Breast epithelium (tissue), 4 donors: ENCODE data around the gene WWC1. TPM values are rescaled to one million over a fixed set of nuclear protein-coding genes. Genes with fewer than 3 reads are reported as not detected.

Experiments
- DNase-seq, 2 donors: peaks; one replicate each; pipeline ENCODE4 v3.0.0-alpha.2; 2019; ENCODE audit warnings: low spot score in 2 of 2
- H3K27ac ChIP-seq, 2 donors: fragments of 200-600 bp; sonication (generic) in 1 of 2; one replicate each; pipeline ENCODE4 v1.5.1; 2016 to 2019; ENCODE audit warnings: mild to moderate bottlenecking in 1 of 2
- H3K27me3 ChIP-seq, 2 donors: fragments of 200-600 bp; sonication (generic) in 1 of 2; one replicate each; pipeline versions ENCODE4 v1.5.1 to v1.6.0; 2017 to 2019; ENCODE audit warnings: control low read depth in 1 of 2, mild to moderate bottlenecking in 1 of 2
- H3K36me3 ChIP-seq: fragments of 200-600 bp; one replicate; pipeline ENCODE4 v1.5.1; 2019
- H3K4me1 ChIP-seq, 2 donors: fragments of 200-600 bp; sonication (generic); one replicate each; pipeline ENCODE4 v1.5.1; 2016 to 2019; ENCODE audit warnings: control low read depth in 1 of 2
- H3K4me3 ChIP-seq, 3 donors: fragments of 200-600 bp; sonication (generic); 1 replicate in 2 of 3; 2 replicates in 1 of 3; pipeline ENCODE4 v1.5.1; 2016 to 2019; ENCODE audit warnings: mild to moderate bottlenecking in 3 of 3, moderate library complexity in 2 of 3
- H3K9me3 ChIP-seq, 2 donors: fragments of 200-600 bp; sonication (generic) in 1 of 2; one replicate each; pipeline ENCODE4 v1.5.1; 2016 to 2019; ENCODE audit warnings: control low read depth in 1 of 2
- CTCF ChIP-seq, 3 donors: fragments of 450-650 bp; IDR thresholded peaks; one replicate each; pipeline ENCODE4 v1.5.1; 2016 to 2017; ENCODE audit warnings: antibody characterized with exemption in 3 of 3, mild to moderate bottlenecking in 3 of 3, moderate library complexity in 3 of 3
- POLR2A ChIP-seq: fragments of 450-650 bp; IDR thresholded peaks from one replicate; pipeline ENCODE4 v1.6.1; 2016; ENCODE audit warnings: antibody characterized with exemption, mild to moderate bottlenecking, moderate library complexity
- POLR2AphosphoS5 ChIP-seq, 3 donors: sonication (generic); formaldehyde crosslinking; IDR thresholded peaks; one replicate each; pipeline ENCODE4 v1.6.1; 2017; ENCODE audit warnings: antibody characterized with exemption in 3 of 3
- intact Hi-C: fragments of 100-400 bp; cut with DNase I; formaldehyde crosslinking; loops from one replicate; pipeline ENCODE4 v1.15.1; 2023; ENCODE audit warnings: low total_unique reads
- total RNA-seq, 3 donors: library from RNA; depleted of rRNA; stranded (reverse); fragments of >200 nt; gene quantifications; one replicate each; pipeline ENCODE4 v1.1.0, GENCODE V29; 2016

WWC1 gene
- total RNA-seq, 3 donors from 2014 or later, result 0.96 to 59.9 (median 59.6) TPM

DNA sequence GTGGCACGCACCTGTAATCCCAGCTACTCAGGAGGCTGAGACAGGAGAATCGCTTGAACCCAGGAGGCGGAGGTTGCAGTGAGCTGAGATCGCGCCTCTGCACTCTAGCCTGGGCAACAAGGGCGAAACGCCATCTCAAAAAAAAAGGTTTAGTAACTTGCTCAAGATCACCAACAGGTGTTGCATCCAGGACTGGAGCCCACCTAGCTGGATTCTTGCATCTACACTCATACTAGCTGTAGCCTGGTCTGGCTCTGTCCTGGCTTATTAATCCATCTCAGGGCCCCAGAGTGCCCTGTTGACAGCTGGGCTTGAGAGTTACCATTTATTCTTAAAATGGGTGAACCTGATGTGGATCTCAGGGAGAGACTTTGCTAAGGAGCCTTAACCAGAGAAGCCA lies 7.5 kb downstream of the WWC1 start:
- no peaks in the 10 kb centered on the region for H3K36me3 ChIP-seq
- H3K27me3 ChIP-seq, result no peaks in the 10 kb centered on the region
- intact Hi-C loops, result loop anchor here (10.0 kb wide), 1 partner anchor 56 kb away; no protein-coding TSS in a partner anchor
- no peak overlapping the region for H3K4me3 ChIP-seq
- no peak overlapping the region for H3K27ac ChIP-seq
- no peak for DNase-seq
- peaks cover 0 to 17% of the 10 kb centered on the region in 2 donors for H3K4me1 ChIP-seq
- TF ChIP-seq POLR2A (no peak), POLR2AphosphoS5 (IDR thresholded peaks at IDR 0.05) (no peak), CTCF (IDR thresholded peaks at IDR 0.05) (no peak)
- no peaks in the 10 kb centered on the region for H3K9me3 ChIP-seq

GRCh38 chr5:168299372-168299771 lies 7.9 kb downstream of the WWC1 start:
- Histone ChIP-seq H3K27me3 (no peaks in the 10 kb centered on the region), H3K4me1 (peaks cover 0 to 17% of the 10 kb centered on the region in 2 donors), H3K9me3 (no peaks in the 10 kb centered on the region), H3K4me3 (no peak overlapping the region), H3K36me3 (no peaks in the 10 kb centered on the region), H3K27ac (no peak overlapping the region)
- TF ChIP-seq CTCF (IDR thresholded peaks at IDR 0.05), result no peak
- TF ChIP-seq POLR2AphosphoS5 (IDR thresholded peaks at IDR 0.05), result no peak
- TF ChIP-seq POLR2A, result no peak
- intact Hi-C loops, result loop anchor here (10.0 kb wide), 1 partner anchor 55 kb away; no protein-coding TSS in a partner anchor
- no peak for DNase-seq

GRCh38 chr5:168300326-168301182 lies 9.1 kb downstream of the WWC1 start:
- H3K4me1 ChIP-seq, result peaks cover 0 to 10% of the 10 kb centered on the region in 2 donors
- H3K27ac ChIP-seq, result no peak overlapping the region
- H3K4me3 ChIP-seq, result no peak overlapping the region
- TF ChIP-seq POLR2A (no peak), POLR2AphosphoS5 (IDR thresholded peaks at IDR 0.05) (no peak)
- no peak for DNase-seq
- H3K36me3 ChIP-seq, result no peaks in the 10 kb centered on the region
- H3K9me3 ChIP-seq, result no peaks in the 10 kb centered on the region
- no peaks in the 10 kb centered on the region for H3K27me3 ChIP-seq
- intact Hi-C loops, result no loop called here

- H3K27me3 ChIP-seq, result no peaks in the 10 kb centered on the region
- H3K9me3 ChIP-seq, result no peaks in the 10 kb centered on the region
- H3K36me3 ChIP-seq, result no peaks in the 10 kb centered on the region
- no peak overlapping the region for H3K27ac ChIP-seq
- H3K4me3 ChIP-seq, result no peak overlapping the region
- TF ChIP-seq POLR2AphosphoS5 (IDR thresholded peaks at IDR 0.05) (no peak), CTCF (IDR thresholded peaks at IDR 0.05) (no peak), POLR2A (no peak)
- intact Hi-C loops, result no loop called here
- peaks cover 0 to 4% of the 10 kb centered on the region in 2 donors for H3K4me1 ChIP-seq
- DNase-seq, result no peak
These were observed 10.3 kb downstream of the WWC1 start for GRCh38 chr5:168301593-168302390.

- Histone ChIP-seq H3K27me3 (no peaks in the 10 kb centered on the region), H3K27ac (no peak overlapping the region), H3K4me3 (no peak overlapping the region), H3K9me3 (no peaks in the 10 kb centered on the region), H3K4me1 (no peaks in the 10 kb centered on the region), H3K36me3 (no peaks in the 10 kb centered on the region)
- DNase-seq, result no peak
- TF ChIP-seq POLR2A (no peak), POLR2AphosphoS5 (IDR thresholded peaks at IDR 0.05) (no peak), CTCF (IDR thresholded peaks at IDR 0.05) (no peak)
- intact Hi-C loops, result no loop called here
These were observed 11.3 kb downstream of the WWC1 start for GRCh38 chr5:168302785-168303184.
